ENCODE results near the gene KCNJ2. TPM values are rescaled to one million over a fixed set of nuclear protein-coding genes. Genes with fewer than 3 reads are reported as not detected.

Gene KCNJ2
- total and polyA plus RNA-seq, 4 donors, result 6.4 to 12.7 (median 8.2) TPM

- peaks cover 0 to 3% (median 0%) of the 10 kb centered on the region in 5 donors for H3K4me1 ChIP-seq (ENCODE audit: control insufficient read depth in 5 of 5, insufficient read depth in 5 of 5, low read length in 5 of 5)
- H3K36me3 ChIP-seq (ENCODE audit: control insufficient read depth in 4 of 4, insufficient read depth in 4 of 4, low read length in 4 of 4), result no peaks in the 10 kb centered on the region
- TF ChIP-seq CTCF (IDR thresholded peaks at IDR 0.05; ENCODE audit: control extremely low read depth, extremely low read depth), result no peak
- H3K9me3 ChIP-seq (ENCODE audit: control insufficient read depth in 4 of 4, insufficient read depth in 3 of 4, low read length in 3 of 4), result no peaks in the 10 kb centered on the region
- no peak for ATAC-seq (ENCODE audit: insufficient read depth, low FRiP score)
- H3K4me3 ChIP-seq, result no peak overlapping the region
- H3K9ac ChIP-seq (ENCODE audit: insufficient read depth in 1 of 2, low read length in 2 of 2), result no peak overlapping the region
- peak in 2 of 3 donors; percentile 23 to 57 for DNase-seq
- no peak overlapping the region for H3K27ac ChIP-seq (ENCODE audit: low read depth in 1 of 2, low read length in 1 of 2)
- no peaks in the 10 kb centered on the region for H3K27me3 ChIP-seq (ENCODE audit: control insufficient read depth in 3 of 3, insufficient read depth in 3 of 3, low read length in 2 of 3)
- 64 to 91% methylated on average over 2 of the region's 2 CpGs for WGBS, 2 donors
Observed at GRCh38 chr17:70190959-70191805, 21.9 kb downstream of the KCNJ2 start.

GRCh38 chr17:70195091-70195490, 25.8 kb downstream of the KCNJ2 start:
- Histone ChIP-seq H3K4me3 (no peak overlapping the region), H3K27ac (ENCODE audit: low read depth in 1 of 2, low read length in 1 of 2) (no peak overlapping the region), H3K27me3 (ENCODE audit: control insufficient read depth in 3 of 3, insufficient read depth in 3 of 3, low read length in 2 of 3) (no peaks in the 10 kb centered on the region), H3K9ac (ENCODE audit: insufficient read depth in 1 of 2, low read length in 2 of 2) (no peak overlapping the region), H3K36me3 (ENCODE audit: control insufficient read depth in 4 of 4, insufficient read depth in 4 of 4, low read length in 4 of 4) (no peaks in the 10 kb centered on the region), H3K4me1 (ENCODE audit: control insufficient read depth in 5 of 5, insufficient read depth in 5 of 5, low read length in 5 of 5) (peaks cover 0 to 7% (median 0%) of the 10 kb centered on the region in 5 donors), H3K9me3 (ENCODE audit: control insufficient read depth in 4 of 4, insufficient read depth in 3 of 4, low read length in 3 of 4) (no peaks in the 10 kb centered on the region)
- no peak for TF ChIP-seq CTCF (IDR thresholded peaks at IDR 0.05; ENCODE audit: control extremely low read depth, extremely low read depth)
- no peak for DNase-seq
- ATAC-seq (ENCODE audit: insufficient read depth, low FRiP score), result no peak

- no peak for TF ChIP-seq CTCF (IDR thresholded peaks at IDR 0.05; ENCODE audit: control extremely low read depth, extremely low read depth)
- H3K9me3 ChIP-seq (ENCODE audit: control insufficient read depth in 4 of 4, insufficient read depth in 3 of 4, low read length in 3 of 4), result peaks cover 0 to 2% (median 0%) of the 10 kb centered on the region in 4 donors
- no peak overlapping the region for H3K4me3 ChIP-seq
- WGBS, 2 donors, result 92 to 96% methylated on average over 6 of the region's 6 CpGs
- DNase-seq, result no peak
- H3K27ac ChIP-seq (ENCODE audit: low read depth in 1 of 2, low read length in 1 of 2), result no peak overlapping the region
- H3K27me3 ChIP-seq (ENCODE audit: control insufficient read depth in 3 of 3, insufficient read depth in 3 of 3, low read length in 2 of 3), result no peaks in the 10 kb centered on the region
- no peak overlapping the region for H3K9ac ChIP-seq (ENCODE audit: insufficient read depth in 1 of 2, low read length in 2 of 2)
- ATAC-seq (ENCODE audit: insufficient read depth, low FRiP score), result no peak
- no peaks in the 10 kb centered on the region for H3K36me3 ChIP-seq (ENCODE audit: control insufficient read depth in 4 of 4, insufficient read depth in 4 of 4, low read length in 4 of 4)
- H3K4me1 ChIP-seq (ENCODE audit: control insufficient read depth in 5 of 5, insufficient read depth in 5 of 5, low read length in 5 of 5), result no peaks in the 10 kb centered on the region
Observed at GRCh38 chr17:70201872-70202419, 32.6 kb downstream of the KCNJ2 start.
